WTC11 (cell line): ENCODE results near the gene PDZD7. TPM values are rescaled to one million over a fixed set of nuclear protein-coding genes. Genes with fewer than 3 reads are reported as not detected.

ENCODE experiments used
- ATAC-seq: fragments of 200-7000 bp; cut with Tn5 transposase; 2 replicates; pipeline ENCODE4 v1.10.0; 2021; ENCODE audit warnings: mild to moderate bottlenecking, moderate library complexity
- CTCF ChIA-PET: fragments of 300-600 bp; sonication (Branson Sonifier 250); formaldehyde crosslinking; loops from one replicate; lab custom pipeline; 2021; ENCODE audit warnings: antibody characterized with exemption; lab: Charles Lee
- POLR2A ChIA-PET: fragments of 350-600 bp; sonication (Branson Sonifier 250); formaldehyde crosslinking; loops from one replicate; lab custom pipeline; 2021; ENCODE audit warnings: antibody characterized with exemption; lab: Charles Lee
- DNase-seq: peaks from one replicate; pipeline ENCODE4 v3.0.0; 2021; ENCODE audit warnings: low spot score
- H3K27ac Mint-ChIP-seq: 2 replicates; pipeline ENCODE4 v1.8.0; 2021; ENCODE audit warnings: mixed read lengths
- H3K27me3 Mint-ChIP-seq: 2 replicates; pipeline ENCODE4 v1.8.0; 2021; ENCODE audit warnings: low read depth, mild to moderate bottlenecking, moderate library complexity, mixed read lengths
- H3K36me3 Mint-ChIP-seq: 2 replicates; pipeline ENCODE4 v1.8.0; 2021; ENCODE audit warnings: mixed read lengths
- H3K4me1 Mint-ChIP-seq: 2 replicates; pipeline ENCODE4 v1.8.0; 2022; ENCODE audit warnings: mixed read lengths
- H3K4me3 Mint-ChIP-seq: 2 replicates; pipeline ENCODE4 v1.8.0; 2021; ENCODE audit warnings: mild to moderate bottlenecking, moderate library complexity, mixed read lengths
- H3K9me3 Mint-ChIP-seq: 2 replicates; pipeline ENCODE4 v1.8.0; 2021; ENCODE audit warnings: mixed read lengths
- FOXJ3 ChIP-seq: sonication (generic); formaldehyde crosslinking; IDR thresholded peaks from 2 replicates; pipeline ENCODE4 v1.9.0; 2021; ENCODE audit warnings: missing genetic modification reagents, mild to moderate bottlenecking, borderline replicate concordance
- GABPB1 ChIP-seq: sonication (generic); formaldehyde crosslinking; IDR thresholded peaks from 2 replicates; pipeline ENCODE4 v1.8.1; 2023; ENCODE audit warnings: mild to moderate bottlenecking, missing genetic modification reagents
- PRRX2 ChIP-seq: fragments of 250-450 bp; sonication (Bioruptor Pico); IDR thresholded peaks from 2 replicates; pipeline ENCODE4 v1.8.0; 2021; ENCODE audit warnings: mild to moderate bottlenecking
- RELA ChIP-seq: sonication (generic); formaldehyde crosslinking; IDR thresholded peaks from 2 replicates; pipeline ENCODE4 v1.8.1; 2022; ENCODE audit warnings: missing genetic modification reagents, mild to moderate bottlenecking, borderline replicate concordance
- TCF7 ChIP-seq: sonication (generic); formaldehyde crosslinking; IDR thresholded peaks from 2 replicates; pipeline ENCODE4 v1.8.0; 2022; ENCODE audit warnings: mild to moderate bottlenecking, low read depth, missing genetic modification reagents, moderate library complexity
- TEAD1 ChIP-seq: sonication (generic); formaldehyde crosslinking; IDR thresholded peaks from 2 replicates; pipeline ENCODE4 v1.8.0; 2022; ENCODE audit warnings: mild to moderate bottlenecking, missing genetic modification reagents
- ZNF138 ChIP-seq: sonication (generic); formaldehyde crosslinking; conservative IDR thresholded peaks from 2 replicates; pipeline ENCODE4 v1.8.1; 2022; ENCODE audit warnings: mild to moderate bottlenecking, moderate library complexity, missing genetic modification reagents
- total RNA-seq: library from RNA; stranded (reverse); gene quantifications from 3 replicates; pipeline ENCODE4 v1.2.3, GENCODE V29; 2021
- TF ChIP-seq, protein P1 (sequence below): sonication (generic); formaldehyde crosslinking; IDR thresholded peaks from 2 replicates; pipeline ENCODE4 v1.8.0; 2022; ENCODE audit warnings: missing genetic modification reagents
- TF ChIP-seq, protein P2 (sequence below): sonication (generic); formaldehyde crosslinking; IDR thresholded peaks from 2 replicates; pipeline ENCODE4 v1.8.1; 2023; ENCODE audit warnings: mild to moderate bottlenecking, missing genetic modification reagents, moderate library complexity
- TF ChIP-seq, protein P3 (sequence below): sonication (generic); formaldehyde crosslinking; IDR thresholded peaks from 2 replicates; pipeline ENCODE4 v1.8.1; 2022; ENCODE audit warnings: low read depth, missing genetic modification reagents, borderline replicate concordance
- TF ChIP-seq, protein P4 (sequence below): sonication (generic); formaldehyde crosslinking; IDR thresholded peaks from 2 replicates; pipeline ENCODE4 v1.8.0; 2023; ENCODE audit warnings: mild to moderate bottlenecking, missing genetic modification reagents
- TF ChIP-seq, protein P5 (sequence below): fragments of 250-450 bp; sonication (Bioruptor Pico); IDR thresholded peaks from 2 replicates; pipeline ENCODE4 v1.9.0; 2021; ENCODE audit warnings: mild to moderate bottlenecking

Gene PDZD7
- total RNA-seq, 1 experiment from 2014 or later, result 2.6 TPM

DNA sequence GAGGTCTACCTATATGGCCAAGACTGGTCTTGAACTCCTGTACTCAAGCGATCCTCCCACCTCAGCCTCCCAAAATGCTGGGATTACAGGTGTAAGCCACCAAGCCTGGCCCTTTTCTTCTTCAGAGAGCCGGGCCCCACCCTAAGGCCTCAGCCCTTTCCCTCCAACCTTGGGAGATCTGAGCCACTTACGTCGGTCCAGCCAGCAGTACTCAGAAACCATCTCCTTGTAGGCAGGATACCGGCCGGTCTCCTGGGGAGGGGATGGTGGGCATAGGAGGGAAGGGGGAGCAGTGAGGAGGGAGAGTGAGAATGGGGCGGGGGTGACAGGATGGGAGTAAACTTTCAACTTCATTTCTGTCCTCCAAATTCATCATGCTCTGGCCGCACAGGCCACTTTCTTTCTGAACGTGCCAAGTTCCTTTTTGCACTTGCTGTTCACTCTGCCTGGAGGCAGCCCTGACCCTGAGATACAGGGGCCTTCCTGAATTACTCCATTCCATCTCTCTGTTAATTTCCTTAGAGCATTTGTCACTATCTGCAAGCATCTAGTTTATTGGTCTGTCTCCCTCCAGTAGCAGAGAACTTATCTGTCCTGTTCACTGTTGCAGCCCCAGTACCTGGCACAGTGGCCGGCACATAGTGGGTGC lies 10.4 kb downstream of the PDZD7 start (continued):
- TF ChIP-seq, protein P1, sequence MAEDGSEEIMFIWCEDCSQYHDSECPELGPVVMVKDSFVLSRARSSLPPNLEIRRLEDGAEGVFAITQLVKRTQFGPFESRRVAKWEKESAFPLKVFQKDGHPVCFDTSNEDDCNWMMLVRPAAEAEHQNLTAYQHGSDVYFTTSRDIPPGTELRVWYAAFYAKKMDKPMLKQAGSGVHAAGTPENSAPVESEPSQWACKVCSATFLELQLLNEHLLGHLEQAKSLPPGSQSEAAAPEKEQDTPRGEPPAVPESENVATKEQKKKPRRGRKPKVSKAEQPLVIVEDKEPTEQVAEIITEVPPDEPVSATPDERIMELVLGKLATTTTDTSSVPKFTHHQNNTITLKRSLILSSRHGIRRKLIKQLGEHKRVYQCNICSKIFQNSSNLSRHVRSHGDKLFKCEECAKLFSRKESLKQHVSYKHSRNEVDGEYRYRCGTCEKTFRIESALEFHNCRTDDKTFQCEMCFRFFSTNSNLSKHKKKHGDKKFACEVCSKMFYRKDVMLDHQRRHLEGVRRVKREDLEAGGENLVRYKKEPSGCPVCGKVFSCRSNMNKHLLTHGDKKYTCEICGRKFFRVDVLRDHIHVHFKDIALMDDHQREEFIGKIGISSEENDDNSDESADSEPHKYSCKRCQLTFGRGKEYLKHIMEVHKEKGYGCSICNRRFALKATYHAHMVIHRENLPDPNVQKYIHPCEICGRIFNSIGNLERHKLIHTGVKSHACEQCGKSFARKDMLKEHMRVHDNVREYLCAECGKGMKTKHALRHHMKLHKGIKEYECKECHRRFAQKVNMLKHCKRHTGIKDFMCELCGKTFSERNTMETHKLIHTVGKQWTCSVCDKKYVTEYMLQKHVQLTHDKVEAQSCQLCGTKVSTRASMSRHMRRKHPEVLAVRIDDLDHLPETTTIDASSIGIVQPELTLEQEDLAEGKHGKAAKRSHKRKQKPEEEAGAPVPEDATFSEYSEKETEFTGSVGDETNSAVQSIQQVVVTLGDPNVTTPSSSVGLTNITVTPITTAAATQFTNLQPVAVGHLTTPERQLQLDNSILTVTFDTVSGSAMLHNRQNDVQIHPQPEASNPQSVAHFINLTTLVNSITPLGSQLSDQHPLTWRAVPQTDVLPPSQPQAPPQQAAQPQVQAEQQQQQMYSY (CRISPR knock-in tag), result no peak
- TF ChIP-seq, protein P2, sequence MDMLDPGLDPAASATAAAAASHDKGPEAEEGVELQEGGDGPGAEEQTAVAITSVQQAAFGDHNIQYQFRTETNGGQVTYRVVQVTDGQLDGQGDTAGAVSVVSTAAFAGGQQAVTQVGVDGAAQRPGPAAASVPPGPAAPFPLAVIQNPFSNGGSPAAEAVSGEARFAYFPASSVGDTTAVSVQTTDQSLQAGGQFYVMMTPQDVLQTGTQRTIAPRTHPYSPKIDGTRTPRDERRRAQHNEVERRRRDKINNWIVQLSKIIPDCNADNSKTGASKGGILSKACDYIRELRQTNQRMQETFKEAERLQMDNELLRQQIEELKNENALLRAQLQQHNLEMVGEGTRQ (CRISPR knock-in tag), result no peak
- TF ChIP-seq, protein P3, sequence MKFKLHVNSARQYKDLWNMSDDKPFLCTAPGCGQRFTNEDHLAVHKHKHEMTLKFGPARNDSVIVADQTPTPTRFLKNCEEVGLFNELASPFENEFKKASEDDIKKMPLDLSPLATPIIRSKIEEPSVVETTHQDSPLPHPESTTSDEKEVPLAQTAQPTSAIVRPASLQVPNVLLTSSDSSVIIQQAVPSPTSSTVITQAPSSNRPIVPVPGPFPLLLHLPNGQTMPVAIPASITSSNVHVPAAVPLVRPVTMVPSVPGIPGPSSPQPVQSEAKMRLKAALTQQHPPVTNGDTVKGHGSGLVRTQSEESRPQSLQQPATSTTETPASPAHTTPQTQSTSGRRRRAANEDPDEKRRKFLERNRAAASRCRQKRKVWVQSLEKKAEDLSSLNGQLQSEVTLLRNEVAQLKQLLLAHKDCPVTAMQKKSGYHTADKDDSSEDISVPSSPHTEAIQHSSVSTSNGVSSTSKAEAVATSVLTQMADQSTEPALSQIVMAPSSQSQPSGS (CRISPR knock-in tag), result no peak
- TF ChIP-seq, all 79 proteins: peak for 0

DNA sequence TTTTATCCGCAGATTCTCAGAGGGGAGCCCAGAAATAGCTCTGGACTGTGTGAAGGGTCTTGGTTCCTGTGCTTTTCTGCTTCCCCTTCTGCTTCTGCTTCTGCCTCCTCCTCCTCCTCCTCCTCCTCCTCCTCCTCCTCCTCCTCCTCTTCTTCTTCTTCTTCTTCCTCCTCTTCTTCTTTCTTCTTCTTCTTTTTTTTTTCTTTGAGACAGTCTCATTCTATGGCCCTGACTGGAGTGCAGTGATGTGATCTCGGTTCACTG lies 11.6 kb downstream of the PDZD7 start:
- TF ChIP-seq GABPB1 (CRISPR knock-in tag) (no peak), RELA (no peak), TCF7 (no peak), ZNF138 (CRISPR knock-in tag) (no peak), FOXJ3 (no peak), PRRX2 (CRISPR knock-in tag) (no peak), TEAD1 (CRISPR knock-in tag) (no peak)
- TF ChIP-seq, protein P3 (CRISPR knock-in tag), result no peak
- TF ChIP-seq, protein P2 (CRISPR knock-in tag), result no peak
- TF ChIP-seq, protein P4, sequence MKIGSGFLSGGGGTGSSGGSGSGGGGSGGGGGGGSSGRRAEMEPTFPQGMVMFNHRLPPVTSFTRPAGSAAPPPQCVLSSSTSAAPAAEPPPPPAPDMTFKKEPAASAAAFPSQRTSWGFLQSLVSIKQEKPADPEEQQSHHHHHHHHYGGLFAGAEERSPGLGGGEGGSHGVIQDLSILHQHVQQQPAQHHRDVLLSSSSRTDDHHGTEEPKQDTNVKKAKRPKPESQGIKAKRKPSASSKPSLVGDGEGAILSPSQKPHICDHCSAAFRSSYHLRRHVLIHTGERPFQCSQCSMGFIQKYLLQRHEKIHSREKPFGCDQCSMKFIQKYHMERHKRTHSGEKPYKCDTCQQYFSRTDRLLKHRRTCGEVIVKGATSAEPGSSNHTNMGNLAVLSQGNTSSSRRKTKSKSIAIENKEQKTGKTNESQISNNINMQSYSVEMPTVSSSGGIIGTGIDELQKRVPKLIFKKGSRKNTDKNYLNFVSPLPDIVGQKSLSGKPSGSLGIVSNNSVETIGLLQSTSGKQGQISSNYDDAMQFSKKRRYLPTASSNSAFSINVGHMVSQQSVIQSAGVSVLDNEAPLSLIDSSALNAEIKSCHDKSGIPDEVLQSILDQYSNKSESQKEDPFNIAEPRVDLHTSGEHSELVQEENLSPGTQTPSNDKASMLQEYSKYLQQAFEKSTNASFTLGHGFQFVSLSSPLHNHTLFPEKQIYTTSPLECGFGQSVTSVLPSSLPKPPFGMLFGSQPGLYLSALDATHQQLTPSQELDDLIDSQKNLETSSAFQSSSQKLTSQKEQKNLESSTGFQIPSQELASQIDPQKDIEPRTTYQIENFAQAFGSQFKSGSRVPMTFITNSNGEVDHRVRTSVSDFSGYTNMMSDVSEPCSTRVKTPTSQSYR (CRISPR knock-in tag), result no peak
- TF ChIP-seq, protein P5, sequence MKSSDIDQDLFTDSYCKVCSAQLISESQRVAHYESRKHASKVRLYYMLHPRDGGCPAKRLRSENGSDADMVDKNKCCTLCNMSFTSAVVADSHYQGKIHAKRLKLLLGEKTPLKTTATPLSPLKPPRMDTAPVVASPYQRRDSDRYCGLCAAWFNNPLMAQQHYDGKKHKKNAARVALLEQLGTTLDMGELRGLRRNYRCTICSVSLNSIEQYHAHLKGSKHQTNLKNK (CRISPR knock-in tag), result no peak
- Mint-ChIP-seq H3K9me3 (no peaks in the 10 kb centered on the region), H3K4me3 (peak overlapping the region; percentile 38; the same call in 1 of the 2 replicates), H3K36me3 (no peaks in the 10 kb centered on the region), H3K27me3 (peaks cover 60% of the 10 kb centered on the region), H3K27ac (no peak overlapping the region), H3K4me1 (peaks cover 11% of the 10 kb centered on the region)
- ChIA-PET CTCF (interaction anchor here (0.6 to 6.7 kb wide), 34 partner anchors 8 to 570 kb away, joined by 3 to 277 read pairs (median 5); partner anchors contain the start of genes KAZALD1, LZTS2, PDZD7 and SEMA4G), POLR2A (interaction anchor here (1.1 kb wide), 1 partner anchor 23 kb away, joined by 3 read pairs; no protein-coding TSS in a partner anchor)
- ATAC-seq (no peak), DNase-seq (no peak)
